ENCODE results near the gene MPZL1.

The MPZL1 gene

GRCh38 chr1:167695756-167696561 is 25.8 kb upstream of the MPZL1 start:
- DNase-seq (ENCODE audit: low spot score): no peak

DNA sequence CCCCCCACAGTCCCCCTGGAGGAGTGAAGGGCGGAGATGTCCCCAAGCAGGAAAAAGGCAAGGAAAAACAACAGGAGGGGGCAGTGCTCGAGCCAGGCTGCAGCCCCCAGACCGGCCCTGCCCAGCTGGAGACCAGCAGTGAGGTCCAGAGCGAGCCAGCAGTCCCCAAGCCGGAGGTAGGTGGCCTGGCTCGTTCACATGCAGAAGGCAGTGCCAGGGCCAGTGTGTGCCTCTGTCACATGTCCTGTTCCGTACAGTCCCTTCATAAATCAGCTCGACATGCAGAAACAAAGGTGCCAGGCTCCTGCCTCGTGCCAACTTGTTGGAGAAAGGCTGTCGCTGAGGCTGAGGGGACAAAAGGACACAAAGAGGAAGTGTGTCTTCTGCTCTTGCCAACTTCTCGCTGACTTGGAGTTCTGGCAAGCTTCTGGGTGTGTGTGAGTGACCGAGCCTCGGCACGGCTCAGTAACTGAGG is 24.1 kb upstream of the MPZL1 start:
- no peak for DNase-seq (ENCODE audit: low spot score)

DNA sequence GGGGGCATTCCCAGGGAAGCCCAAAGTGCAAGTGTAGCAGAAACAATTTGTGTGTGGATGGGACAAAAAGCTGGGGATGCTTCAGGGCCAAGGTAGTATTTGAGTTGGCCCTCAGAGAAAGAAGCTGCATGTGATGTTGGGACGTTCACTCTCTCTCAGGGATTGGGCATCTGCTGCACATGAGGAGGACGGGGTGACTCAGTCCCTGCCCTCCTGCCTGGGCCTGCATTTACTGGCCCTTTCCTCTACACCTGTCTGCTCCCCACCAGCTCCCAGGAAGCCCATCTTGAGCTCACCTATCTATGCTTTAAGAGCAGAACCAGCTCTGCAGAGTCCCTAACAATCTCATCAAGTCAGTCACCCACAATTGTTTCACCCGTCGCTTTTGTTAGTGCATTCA is 23.5 kb upstream of the MPZL1 start:
- DNase-seq (ENCODE audit: low spot score): no peak

GRCh38 chr1:167701510-167701909 is 20.3 kb upstream of the MPZL1 start:
- no peak for DNase-seq (ENCODE audit: low spot score)

GRCh38 chr1:167703557-167703956 is 18.2 kb upstream of the MPZL1 start:
- DNase-seq (ENCODE audit: low spot score): no peak

DNA sequence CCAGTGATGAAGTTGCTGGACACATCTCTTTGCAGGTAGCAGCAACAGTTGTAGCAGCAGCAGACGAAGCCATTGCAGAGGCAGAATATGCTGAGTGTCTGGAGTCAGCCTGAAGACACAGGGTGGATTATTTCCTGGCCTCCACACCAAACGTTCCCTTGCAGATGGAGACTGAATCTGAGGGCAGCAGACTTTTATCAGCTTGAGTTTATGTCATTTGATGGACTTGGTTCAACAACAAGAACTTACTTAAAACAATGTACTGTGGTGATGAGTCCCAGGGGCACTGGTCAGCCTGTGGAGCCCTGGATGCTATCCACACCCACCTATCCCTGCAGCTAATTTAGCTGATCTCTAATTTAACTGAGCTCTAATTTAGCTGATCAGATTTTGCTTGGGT is 17.1 kb upstream of the MPZL1 start:
- DNase-seq (ENCODE audit: low spot score): no peak

DNA sequence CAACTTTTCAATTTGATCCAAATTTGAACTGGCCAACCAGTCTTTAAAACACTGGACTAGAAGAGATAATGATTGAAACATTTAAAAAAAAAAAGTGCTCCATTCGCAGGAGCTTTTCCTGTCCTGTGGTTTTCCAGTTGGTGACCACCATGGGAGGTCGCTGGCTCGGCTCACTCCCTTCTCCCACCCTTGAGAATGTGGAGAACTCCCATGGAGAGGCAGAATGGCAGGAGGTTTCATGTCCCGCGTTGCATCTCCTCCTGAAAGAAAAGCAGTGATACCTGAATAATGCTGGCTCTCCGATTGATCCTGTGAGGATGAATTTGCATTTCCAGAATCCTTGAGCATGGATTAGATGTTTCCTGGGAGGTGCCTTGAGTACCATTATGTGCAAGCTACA is 16.5 kb upstream of the MPZL1 start:
- no peak for DNase-seq (ENCODE audit: low spot score)

- no peak for DNase-seq (ENCODE audit: low spot score)
Measured at GRCh38 chr1:167706363-167706762, 15.4 kb upstream of the MPZL1 start.

- no peak for DNase-seq (ENCODE audit: low spot score)
Measured at GRCh38 chr1:167706931-167707877, 14.6 kb upstream of the MPZL1 start.

- DNase-seq (ENCODE audit: low spot score): no peak
Measured at GRCh38 chr1:167707942-167708341, 13.8 kb upstream of the MPZL1 start.

GRCh38 chr1:167708940-167709389 is 12.8 kb upstream of the MPZL1 start:
- no peak for DNase-seq (ENCODE audit: low spot score)

DNA sequence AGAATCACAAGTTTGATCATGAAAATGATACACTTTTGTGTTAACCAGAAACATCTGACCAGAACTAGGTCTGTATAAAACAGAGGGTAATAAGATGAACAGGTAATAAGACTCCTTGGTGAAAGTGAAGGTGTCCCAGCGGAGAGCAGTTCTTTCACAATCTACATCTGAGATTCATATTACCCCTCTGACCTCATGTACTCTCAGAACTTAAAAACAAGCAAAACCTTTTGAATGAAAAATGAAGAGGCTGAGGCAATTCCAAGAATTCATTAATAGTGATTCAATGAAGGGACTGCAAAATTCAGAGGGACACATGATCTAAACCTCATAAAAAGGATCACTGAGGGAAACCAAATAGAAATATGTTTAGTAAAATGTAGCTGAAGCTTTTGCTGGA is 10.9 kb upstream of the MPZL1 start:
- no peak for DNase-seq (ENCODE audit: low spot score)

GRCh38 chr1:167711797-167712196 is 10.0 kb upstream of the MPZL1 start:
- DNase-seq (ENCODE audit: low spot score): no peak

DNA sequence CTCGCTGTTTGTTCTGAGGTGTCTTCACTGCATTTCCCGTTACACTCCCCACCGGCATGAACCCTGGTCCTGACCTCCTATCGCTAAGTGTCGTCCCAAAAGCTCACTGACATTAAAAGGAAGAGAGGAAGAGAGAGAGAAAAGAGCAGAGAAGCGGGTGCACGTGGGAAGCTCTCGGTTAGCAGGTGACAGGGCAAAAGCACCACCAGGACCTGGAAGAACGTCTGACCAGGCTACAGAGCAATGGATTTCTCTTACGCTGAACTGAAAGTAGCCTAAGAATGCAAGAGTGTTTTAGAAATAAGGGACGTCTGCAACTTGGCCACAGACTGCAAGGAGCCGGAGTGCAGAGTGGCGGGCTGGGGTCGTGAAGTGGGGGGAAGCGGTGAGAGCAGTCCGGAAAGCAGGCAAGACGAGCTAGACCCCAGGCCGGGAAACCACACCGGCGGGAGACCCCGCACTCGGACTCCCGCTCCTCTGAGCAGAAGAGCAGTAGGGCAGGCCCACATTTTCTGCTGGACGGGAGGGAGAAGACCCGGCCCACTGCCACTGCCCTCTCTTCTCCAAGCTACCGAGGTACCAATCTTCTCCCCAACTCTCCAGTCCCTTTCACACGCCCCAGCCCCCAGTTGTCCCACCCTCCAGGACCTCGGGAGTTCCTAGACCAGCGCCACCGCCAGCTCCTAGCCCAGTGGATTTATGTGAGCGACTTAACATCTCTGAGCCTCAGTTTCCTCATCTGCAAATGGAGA is 8.3 kb upstream of the MPZL1 start:
- DNase-seq (ENCODE audit: low spot score): no peak

DNA sequence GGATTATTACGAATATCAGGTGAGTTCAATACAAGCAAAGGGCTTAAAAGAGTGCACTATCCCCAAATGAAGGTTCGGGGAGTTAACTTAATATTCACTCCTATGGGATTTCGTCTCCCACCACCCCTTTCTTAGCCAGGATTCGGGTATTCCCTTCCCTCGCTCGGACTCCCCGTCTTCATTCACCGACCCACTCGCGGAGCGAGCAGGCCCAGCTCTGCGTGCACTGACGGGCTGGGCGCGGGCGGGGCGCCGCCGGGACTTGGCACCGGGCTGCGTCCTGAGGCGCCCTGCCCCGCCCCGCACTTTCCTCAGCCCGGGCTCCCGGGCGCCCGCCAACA is 7.7 kb upstream of the MPZL1 start:
- peak; percentile 88 for DNase-seq (ENCODE audit: low spot score)

GRCh38 chr1:167714439-167715156 is 7.2 kb upstream of the MPZL1 start:
- peak; percentile 80 for DNase-seq (ENCODE audit: low spot score)

GRCh38 chr1:167715157-167715999 is 6.4 kb upstream of the MPZL1 start:
- peak; percentile 83 for DNase-seq (ENCODE audit: low spot score)

GRCh38 chr1:167716000-167716271 is 5.8 kb upstream of the MPZL1 start:
- peak; percentile 11 for DNase-seq (ENCODE audit: low spot score)

DNA sequence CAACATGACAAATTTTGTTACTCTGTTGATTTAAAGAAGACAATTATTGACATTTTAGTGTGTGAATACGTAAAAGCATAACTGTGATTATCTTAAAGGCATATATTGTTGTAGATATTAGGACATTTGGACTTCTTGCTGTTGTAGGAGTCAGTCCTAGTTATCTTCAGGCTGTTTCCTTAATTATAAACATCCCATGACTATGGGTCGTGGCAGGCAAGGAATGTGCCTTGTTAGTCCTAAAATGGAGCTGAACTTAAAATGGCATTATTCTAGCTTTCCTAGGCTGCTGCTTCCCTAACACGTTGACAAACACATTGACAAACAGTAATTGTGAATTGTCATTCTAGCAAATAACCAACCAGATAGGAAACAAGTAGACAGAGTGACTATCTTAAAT is 4.4 kb upstream of the MPZL1 start:
- no peak for DNase-seq (ENCODE audit: low spot score)

DNA sequence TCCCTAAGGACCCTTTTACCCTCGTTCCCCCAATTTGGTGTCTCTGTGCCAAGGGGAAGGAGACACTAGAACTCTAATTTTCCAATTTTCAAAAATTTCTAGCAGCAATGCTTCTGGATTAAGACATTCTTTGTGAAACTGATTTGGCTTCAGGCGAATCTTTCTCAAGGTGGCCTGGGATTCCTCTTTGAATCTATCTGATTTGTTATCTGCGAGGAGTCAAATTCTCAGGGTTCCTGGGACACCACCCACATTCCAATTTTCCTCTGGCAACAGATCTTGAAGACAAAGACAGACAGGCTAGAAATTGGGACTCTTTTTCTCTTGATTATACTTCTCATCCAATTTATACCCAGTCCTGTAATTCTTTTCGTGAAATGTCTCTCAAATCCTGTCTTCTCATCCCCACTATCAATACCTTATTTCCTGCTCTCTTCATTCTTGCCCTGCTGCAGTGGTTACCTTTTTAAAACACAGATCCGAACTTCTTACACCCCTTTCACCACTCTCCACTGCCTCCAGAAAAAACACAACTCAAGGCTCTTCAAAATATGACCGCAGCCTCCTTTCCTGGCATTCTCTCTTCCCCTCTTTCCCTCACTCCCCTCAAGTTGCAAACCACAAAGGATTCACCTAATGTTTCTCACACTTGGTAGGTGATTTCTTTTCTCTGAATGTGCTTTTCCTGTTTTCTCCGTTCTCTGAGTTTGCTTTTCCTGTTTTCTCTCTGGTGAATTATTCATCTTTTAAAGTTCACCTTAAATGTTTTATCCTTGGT is 2.7 kb upstream of the MPZL1 start:
- no peak for DNase-seq (ENCODE audit: low spot score)
